Fibroblast of villous mesenchyme (primary cell): ENCODE measurements around the gene NOS3. TPM values are rescaled to one million over a fixed set of nuclear protein-coding genes. Genes with fewer than 3 reads are reported as not detected.

Source experiments
- DNase-seq: peaks from one replicate; pipeline ENCODE4 v3.0.0-alpha.2; 2010; ENCODE audit warnings: low read depth
- H3K4me3 ChIP-seq: 2 replicates; pipeline ENCODE4 v1.5.1; 2011; ENCODE audit warnings: low read depth, mild to moderate bottlenecking, low read length
- CTCF ChIP-seq: IDR thresholded peaks from 2 replicates; pipeline ENCODE4 v1.5.1; 2012; ENCODE audit warnings: low read depth, mild to moderate bottlenecking, low read length; ENCODE audit not compliant: insufficient read depth
- total RNA-seq: library from RNA; depleted of rRNA; stranded (reverse); fragments of >200 nt; gene quantifications from 2 replicates; pipeline ENCODE4 v1.2.3, GENCODE V29; 2012

Gene NOS3
- total RNA-seq, 1 donor, result 1.3 TPM

GRCh38 chr7:150957133-150958020, 33.4 kb upstream of the NOS3 start:
- TF ChIP-seq CTCF, result no peak
- no peak overlapping the region for H3K4me3 ChIP-seq
- no peak for DNase-seq

- TF ChIP-seq CTCF, result no peak
- DNase-seq, result no peak
- H3K4me3 ChIP-seq, result no peak overlapping the region
Observed at GRCh38 chr7:150958062-150958552, 32.7 kb upstream of the NOS3 start.

- DNase-seq, result no peak
- H3K4me3 ChIP-seq, result no peak overlapping the region
- TF ChIP-seq CTCF, result no peak
Observed at GRCh38 chr7:150958597-150958996, 32.2 kb upstream of the NOS3 start.

GRCh38 chr7:150959081-150959480, 31.7 kb upstream of the NOS3 start:
- DNase-seq, result no peak
- no peak for TF ChIP-seq CTCF
- no peak overlapping the region for H3K4me3 ChIP-seq

- peak; percentile 82 for DNase-seq
- TF ChIP-seq CTCF, result no peak
- no peak overlapping the region for H3K4me3 ChIP-seq
Observed at GRCh38 chr7:150959739-150960734, 30.8 kb upstream of the NOS3 start.

GRCh38 chr7:150961510-150962289, 29.1 kb upstream of the NOS3 start:
- DNase-seq, result peak; percentile 42
- no peak overlapping the region for H3K4me3 ChIP-seq
- no peak for TF ChIP-seq CTCF
